MM.1S (cell line): Measurements from ENCODE around the gene HRAS.

Experiments used
- DNase-seq: peaks from one replicate; pipeline ENCODE4 v3.0.0-alpha.2; 2015
- H2AFZ ChIP-seq: fragments of 300-600 bp; sonication (generic); 2 replicates; pipeline ENCODE4 v1.6.0; 2016; ENCODE audit warnings: antibody characterized with exemption, low read length
- H3F3A ChIP-seq: fragments of 300-600 bp; sonication (generic); 2 replicates; pipeline ENCODE4 v1.6.1; 2016; ENCODE audit warnings: mild to moderate bottlenecking, antibody characterized with exemption, low read length, moderate library complexity, mixed read lengths; ENCODE audit not compliant: insufficient read depth
- H3K27ac ChIP-seq: fragments of 300-600 bp; sonication (generic); 2 replicates; pipeline ENCODE4 v1.5.1; 2016; ENCODE audit warnings: mild to moderate bottlenecking, low read length
- H3K27me3 ChIP-seq: fragments of 300-600 bp; sonication (generic); replicated peaks from 2 replicates; pipeline ENCODE4 v1.6.0; 2016; ENCODE audit warnings: low read length; ENCODE audit not compliant: insufficient read depth
- H3K36me3 ChIP-seq: fragments of 300-600 bp; sonication (generic); replicated peaks from 2 replicates; pipeline ENCODE4 v1.6.1; 2016; ENCODE audit warnings: mild to moderate bottlenecking, low read length, mixed read lengths; ENCODE audit not compliant: insufficient read depth
- H3K4me1 ChIP-seq: fragments of 300-600 bp; sonication (generic); 2 replicates; pipeline ENCODE4 v1.6.1; 2016; ENCODE audit warnings: low read length, mixed read lengths
- H3K4me2 ChIP-seq: fragments of 300-600 bp; sonication (generic); 2 replicates; pipeline ENCODE4 v1.6.0; 2016; ENCODE audit warnings: low read depth, low read length
- H3K4me3 ChIP-seq: fragments of 300-600 bp; sonication (generic); 2 replicates; pipeline ENCODE4 v1.5.1; 2016; ENCODE audit warnings: low read length, mixed read lengths
- H3K79me2 ChIP-seq: fragments of 300-600 bp; sonication (generic); 2 replicates; pipeline ENCODE4 v1.6.1; 2016; ENCODE audit warnings: mixed run types, low read length, mixed read lengths
- H3K9ac ChIP-seq: fragments of 300-600 bp; sonication (generic); 2 replicates; pipeline ENCODE4 v1.6.1; 2016; ENCODE audit warnings: low read length, mixed read lengths
- H3K9me2 ChIP-seq: fragments of 300-600 bp; sonication (generic); replicated peaks from 2 replicates; pipeline ENCODE4 v1.6.1; 2016; ENCODE audit warnings: mild to moderate bottlenecking, low read length, mixed read lengths; ENCODE audit not compliant: insufficient read depth
- H3K9me3 ChIP-seq: fragments of 300-600 bp; sonication (generic); replicated peaks from 2 replicates; pipeline ENCODE4 v1.6.1; 2016; ENCODE audit warnings: mild to moderate bottlenecking, low read length, mixed read lengths; ENCODE audit not compliant: insufficient read depth
- H4K20me1 ChIP-seq: fragments of 300-600 bp; sonication (generic); 2 replicates; pipeline ENCODE4 v1.6.1; 2016; ENCODE audit warnings: mild to moderate bottlenecking, low read length, moderate library complexity, mixed read lengths; ENCODE audit not compliant: insufficient read depth
- EZH2 ChIP-seq: fragments of 300-600 bp; sonication (generic); optimal IDR thresholded peaks from 2 replicates; pipeline ENCODE3; 2017; ENCODE audit warnings: low read depth, mild to moderate bottlenecking, antibody characterized with exemption, low read length, mixed read lengths
- EZH2phosphoT487 ChIP-seq: fragments of 300-600 bp; sonication (generic); IDR thresholded peaks from 2 replicates; pipeline ENCODE4 v1.6.1; 2018; ENCODE audit warnings: antibody characterized with exemption, low read length
- TF ChIP-seq, protein P1 (sequence below): fragments of 300-600 bp; sonication (generic); IDR thresholded peaks from 2 replicates; pipeline ENCODE4 v1.5.1; 2016; ENCODE audit warnings: antibody characterized with exemption, low read length, mixed read lengths

Gene HRAS

DNA sequence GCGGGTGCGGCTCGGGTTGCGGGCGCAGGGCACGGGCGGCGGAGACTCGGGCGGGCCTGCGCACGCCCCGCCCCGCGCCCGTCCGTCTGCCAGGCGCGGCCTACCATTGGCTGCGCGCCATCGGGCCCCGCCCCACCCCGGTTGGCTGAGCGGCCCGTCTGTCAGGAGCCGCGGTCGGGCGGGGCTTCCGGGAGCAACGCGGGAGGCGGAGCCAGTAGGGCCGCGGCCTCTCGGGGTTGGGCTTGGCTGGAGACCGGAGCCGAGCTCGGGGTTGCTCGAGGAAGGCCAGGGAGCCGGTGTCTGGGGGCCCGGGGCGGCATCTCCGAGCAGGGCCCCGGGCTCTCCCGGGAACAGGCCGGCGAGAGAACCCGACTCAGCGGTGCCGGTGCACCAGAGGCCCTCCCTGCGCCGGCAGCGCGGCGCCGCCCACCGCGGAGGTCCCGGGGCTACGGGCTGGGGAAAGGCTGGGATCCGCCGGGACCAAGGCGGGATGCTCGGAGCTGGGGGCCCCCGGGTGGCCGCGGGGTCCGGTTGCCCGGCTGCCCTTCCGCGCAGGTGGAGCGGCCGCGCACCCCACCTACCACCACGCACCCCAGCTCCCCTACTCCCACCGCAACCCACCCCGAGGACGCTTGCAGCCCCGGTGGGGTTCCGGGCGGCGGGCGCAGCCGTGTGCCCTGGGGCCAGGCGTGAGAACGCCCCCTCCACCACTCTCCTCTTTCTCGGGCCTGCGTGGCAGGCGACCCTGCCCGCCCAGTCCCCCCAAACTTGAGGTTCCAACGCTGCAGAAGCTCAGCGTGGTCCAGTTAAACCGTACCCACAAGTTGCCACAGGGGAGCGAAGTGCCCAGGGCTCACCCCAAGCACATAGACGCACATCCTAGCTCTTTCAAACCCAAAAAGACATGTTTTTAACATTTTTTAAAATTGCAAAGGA is at the start of gene HRAS:
Gene HRAS (minus strand): TSS at position 58 of the 936 bp plus-strand sequence.
- H3K9me2 ChIP-seq: no peaks in the 10 kb centered on the region
- H3K9me3 ChIP-seq: no peaks in the 10 kb centered on the region
- TF ChIP-seq EZH2phosphoT487 (no peak), EZH2 (no peak)
- TF ChIP-seq, protein P1, sequence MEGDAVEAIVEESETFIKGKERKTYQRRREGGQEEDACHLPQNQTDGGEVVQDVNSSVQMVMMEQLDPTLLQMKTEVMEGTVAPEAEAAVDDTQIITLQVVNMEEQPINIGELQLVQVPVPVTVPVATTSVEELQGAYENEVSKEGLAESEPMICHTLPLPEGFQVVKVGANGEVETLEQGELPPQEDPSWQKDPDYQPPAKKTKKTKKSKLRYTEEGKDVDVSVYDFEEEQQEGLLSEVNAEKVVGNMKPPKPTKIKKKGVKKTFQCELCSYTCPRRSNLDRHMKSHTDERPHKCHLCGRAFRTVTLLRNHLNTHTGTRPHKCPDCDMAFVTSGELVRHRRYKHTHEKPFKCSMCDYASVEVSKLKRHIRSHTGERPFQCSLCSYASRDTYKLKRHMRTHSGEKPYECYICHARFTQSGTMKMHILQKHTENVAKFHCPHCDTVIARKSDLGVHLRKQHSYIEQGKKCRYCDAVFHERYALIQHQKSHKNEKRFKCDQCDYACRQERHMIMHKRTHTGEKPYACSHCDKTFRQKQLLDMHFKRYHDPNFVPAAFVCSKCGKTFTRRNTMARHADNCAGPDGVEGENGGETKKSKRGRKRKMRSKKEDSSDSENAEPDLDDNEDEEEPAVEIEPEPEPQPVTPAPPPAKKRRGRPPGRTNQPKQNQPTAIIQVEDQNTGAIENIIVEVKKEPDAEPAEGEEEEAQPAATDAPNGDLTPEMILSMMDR: no peak
- DNase-seq: peak; percentile 97
- peak within 1 kb of the TSS; percentile 87 for H3K9ac ChIP-seq
- H3K27me3 ChIP-seq: no peaks in the 10 kb centered on the region
- H3K27ac ChIP-seq: peak within 1 kb of the TSS; percentile 62; the same call in 1 of the 2 replicates
- H3K4me1 ChIP-seq: peaks cover 19% of the 10 kb centered on the region
- peaks cover 18% of the 10 kb centered on the region for H3K79me2 ChIP-seq
- H3K4me2 ChIP-seq: peak within 1 kb of the TSS; percentile 98
- H3K36me3 ChIP-seq: no peaks in the 10 kb centered on the region
- peak within 1 kb of the TSS; percentile 80 for H2AFZ ChIP-seq
- H4K20me1 ChIP-seq: no peaks in the 10 kb centered on the region
- H3F3A ChIP-seq: peaks cover 16% of the 10 kb centered on the region
- peak within 1 kb of the TSS; percentile 83 for H3K4me3 ChIP-seq

DNA sequence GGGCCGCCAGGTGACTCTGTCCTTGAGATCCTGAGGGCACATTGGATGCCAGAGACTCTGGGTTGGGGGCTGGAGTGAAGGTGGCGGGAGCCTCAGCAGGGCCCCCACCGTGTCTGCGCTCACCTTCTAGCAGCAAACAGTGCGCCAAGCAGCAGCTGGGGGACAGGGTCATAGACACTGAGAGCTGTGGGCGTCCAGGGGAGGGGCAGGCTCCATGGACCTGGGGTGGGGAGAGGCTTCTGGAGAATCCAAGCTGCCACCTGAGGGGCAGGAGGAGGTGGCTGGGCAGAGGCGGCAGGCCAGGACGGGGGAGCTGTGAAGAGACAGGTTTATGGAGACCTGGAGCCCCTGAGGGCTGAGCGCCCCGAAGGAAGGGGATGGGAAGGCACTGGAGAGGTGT is 48.9 kb upstream of the HRAS start:
- Histone ChIP-seq H3K4me3 (no peak overlapping the region), H3F3A (no peaks in the 10 kb centered on the region), H3K4me2 (no peak overlapping the region), H3K27ac (no peak overlapping the region), H3K4me1 (no peaks in the 10 kb centered on the region), H3K9me3 (no peaks in the 10 kb centered on the region), H3K27me3 (no peaks in the 10 kb centered on the region), H3K36me3 (peaks cover 15% of the 10 kb centered on the region), H3K79me2 (peaks cover 80% of the 10 kb centered on the region), H2AFZ (no peak overlapping the region), H3K9me2 (no peaks in the 10 kb centered on the region), H4K20me1 (peaks cover 28% of the 10 kb centered on the region), H3K9ac (no peak overlapping the region)
- DNase-seq: no peak
- TF ChIP-seq EZH2phosphoT487: no peak
- TF ChIP-seq EZH2: no peak
- TF ChIP-seq, protein P1: no peak

DNA sequence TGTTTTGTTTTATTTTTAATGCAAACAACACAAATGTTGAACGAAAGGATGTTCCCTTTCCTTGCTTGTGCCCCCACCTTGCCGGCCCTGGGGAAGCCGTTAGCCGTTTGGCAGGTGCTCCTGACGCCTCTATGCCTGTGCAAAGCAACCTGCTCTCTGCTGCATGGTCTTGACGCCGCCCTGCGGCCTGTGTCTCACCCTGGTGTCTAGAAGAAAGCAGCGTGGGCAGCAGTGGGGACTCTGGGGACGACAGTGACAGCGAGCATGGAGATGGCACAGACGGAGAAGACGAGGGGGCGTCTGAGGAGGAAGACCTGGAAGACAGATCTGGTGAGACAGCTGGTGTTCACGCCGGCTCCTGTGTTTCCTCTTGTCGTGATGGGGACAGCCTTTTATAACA is 46.4 kb upstream of the HRAS start:
- no peak for DNase-seq
- Histone ChIP-seq H3K9me2 (no peaks in the 10 kb centered on the region), H3F3A (no peaks in the 10 kb centered on the region), H3K9me3 (no peaks in the 10 kb centered on the region), H3K4me2 (no peak overlapping the region), H3K9ac (no peak overlapping the region), H3K27ac (no peak overlapping the region), H2AFZ (no peak overlapping the region), H4K20me1 (peaks cover 50% of the 10 kb centered on the region), H3K4me3 (no peak overlapping the region), H3K27me3 (no peaks in the 10 kb centered on the region), H3K4me1 (peaks cover 10% of the 10 kb centered on the region), H3K36me3 (peaks cover 6% of the 10 kb centered on the region; the same call in 1 of the 2 replicates), H3K79me2 (peaks cover 84% of the 10 kb centered on the region)
- no peak for TF ChIP-seq EZH2phosphoT487
- TF ChIP-seq, protein P1: no peak
- no peak for TF ChIP-seq EZH2
